Uterus (tissue), 2 donors: ENCODE data around the gene KATNIP.

Experiments used
- CTCF ChIP-seq, 4 experiments: fragments of 200-600 bp in 2 of 4; fragments of 450-650 bp in 2 of 4; sonication (generic) in 2 of 4; IDR thresholded peaks; one replicate each; pipeline ENCODE4 v1.5.1; 2016 to 2019; ENCODE audit warnings: antibody characterized with exemption in 4 of 4, mild to moderate bottlenecking in 2 of 4, moderate library complexity in 1 of 4
- POLR2A ChIP-seq, 2 donors: fragments of 450-650 bp; IDR thresholded peaks; one replicate each; pipeline ENCODE4 v1.6.1; 2016; ENCODE audit warnings: antibody characterized with exemption in 2 of 2, mild to moderate bottlenecking in 1 of 2, moderate library complexity in 1 of 2

GRCh38 chr16:27556471-27556870 lies 6.5 kb downstream of the KATNIP start:
- no peak for TF ChIP-seq CTCF (IDR thresholded peaks at IDR 0.05)
- no peak for TF ChIP-seq POLR2A (IDR thresholded peaks at IDR 0.05)
